HG02943 (cell line): Measurements from ENCODE around the gene GMDS.

Source experiments
- ATAC-seq: cut with Tn5 transposase; IDR thresholded peaks from one replicate; pipeline ENCODE4 v1.9.1; 2021; ENCODE audit warnings: mild to moderate bottlenecking, low read depth, moderate library complexity; ENCODE audit not compliant: unreplicated experiment

Gene GMDS

DNA sequence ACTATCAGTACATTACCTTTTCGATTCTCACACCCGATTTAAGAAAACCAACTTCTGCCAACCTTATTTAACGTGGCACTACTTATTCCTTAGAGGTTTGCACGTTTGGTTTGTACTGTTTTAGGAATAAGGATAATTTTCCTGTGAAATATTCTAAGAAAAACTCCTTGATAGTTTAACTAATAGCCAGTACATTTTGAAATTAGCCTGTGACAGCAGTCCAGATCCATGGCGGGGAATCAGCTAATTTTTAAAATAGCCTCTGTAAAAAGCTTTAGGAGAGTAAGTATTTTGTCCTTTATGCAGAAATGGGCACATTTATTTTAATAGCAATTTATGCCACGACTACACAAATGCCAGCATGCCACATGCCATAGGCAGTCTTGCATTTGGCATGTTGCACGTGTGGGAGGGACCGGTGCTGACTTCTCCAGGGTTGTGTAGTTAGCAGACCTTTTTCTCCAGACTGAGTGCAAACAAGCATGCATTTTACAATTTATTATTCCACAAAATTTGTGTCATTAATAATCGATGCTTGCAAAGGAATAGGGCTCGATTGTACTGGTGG is 629.5 kb downstream of the GMDS start:
- ATAC-seq = no peak

DNA sequence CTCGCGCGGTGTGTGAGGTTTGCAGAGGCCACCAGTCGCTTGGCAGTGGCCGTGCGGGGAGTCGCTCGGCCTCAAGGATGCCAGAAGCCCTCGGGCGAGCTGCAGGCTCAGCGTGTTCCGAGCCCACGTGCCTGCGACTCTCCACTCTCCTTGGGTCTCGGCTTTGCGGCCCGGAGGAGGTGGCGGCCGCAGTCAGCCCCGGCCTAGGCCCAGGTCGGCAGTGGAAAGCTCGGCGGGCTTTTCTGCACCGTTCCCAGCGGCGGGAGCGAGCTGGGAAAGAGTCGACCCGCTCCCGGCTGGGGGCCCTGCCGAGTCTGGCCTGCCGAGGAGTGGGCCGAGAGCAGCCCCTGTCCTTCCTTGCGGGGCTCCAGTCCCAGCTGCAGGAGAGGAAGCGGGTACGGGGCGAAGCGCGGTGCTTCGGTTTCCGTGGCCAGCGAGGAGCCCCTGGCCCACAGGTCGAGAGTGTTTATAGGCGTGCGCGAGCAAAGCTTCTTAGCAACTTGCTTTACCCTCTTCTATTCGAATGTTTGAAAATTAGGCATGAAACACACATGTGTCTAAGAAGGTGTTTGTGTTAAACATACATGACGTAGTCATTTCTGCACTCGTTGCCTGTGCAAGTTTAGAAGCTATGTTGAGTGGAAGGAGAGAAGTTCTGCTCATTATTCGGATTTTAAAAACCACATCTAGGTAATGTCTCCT is 630.1 kb downstream of the GMDS start:
- no peak for ATAC-seq

DNA sequence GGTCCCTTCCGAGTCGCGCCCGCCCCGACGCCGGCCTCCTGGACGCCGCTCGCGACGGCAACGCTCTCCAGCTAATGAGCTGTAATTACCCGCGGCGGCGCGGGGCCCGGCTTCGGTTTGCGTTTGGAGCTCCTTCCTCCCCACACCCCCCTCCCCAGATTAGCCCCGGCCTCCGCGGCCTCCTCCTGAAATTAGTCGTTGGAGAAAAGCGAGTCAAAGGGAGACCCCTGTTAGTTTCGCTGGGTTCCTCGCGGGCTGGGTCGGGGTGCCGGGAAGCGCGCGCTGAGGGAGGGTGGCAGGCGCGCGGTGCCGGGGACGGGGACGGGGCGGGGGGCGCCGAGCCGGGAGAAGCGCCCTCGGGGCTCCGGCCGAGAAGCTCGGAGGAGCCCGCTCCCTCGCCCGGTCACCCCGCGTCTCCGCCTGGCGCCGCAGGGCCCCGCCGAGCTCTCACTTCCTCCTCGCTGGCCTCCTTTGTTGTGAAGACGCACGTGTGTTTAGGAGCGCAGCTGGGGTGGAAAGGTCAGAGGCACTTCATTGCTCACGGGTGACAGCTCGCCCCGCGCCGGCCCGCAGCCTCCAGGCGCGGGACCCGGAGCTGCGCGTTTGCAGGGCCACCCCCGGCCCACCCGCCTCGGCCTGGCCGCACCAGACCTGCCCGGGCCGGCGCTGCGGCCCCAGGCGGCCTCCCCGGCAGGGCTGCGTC is 630.8 kb downstream of the GMDS start:
- no peak for ATAC-seq

DNA sequence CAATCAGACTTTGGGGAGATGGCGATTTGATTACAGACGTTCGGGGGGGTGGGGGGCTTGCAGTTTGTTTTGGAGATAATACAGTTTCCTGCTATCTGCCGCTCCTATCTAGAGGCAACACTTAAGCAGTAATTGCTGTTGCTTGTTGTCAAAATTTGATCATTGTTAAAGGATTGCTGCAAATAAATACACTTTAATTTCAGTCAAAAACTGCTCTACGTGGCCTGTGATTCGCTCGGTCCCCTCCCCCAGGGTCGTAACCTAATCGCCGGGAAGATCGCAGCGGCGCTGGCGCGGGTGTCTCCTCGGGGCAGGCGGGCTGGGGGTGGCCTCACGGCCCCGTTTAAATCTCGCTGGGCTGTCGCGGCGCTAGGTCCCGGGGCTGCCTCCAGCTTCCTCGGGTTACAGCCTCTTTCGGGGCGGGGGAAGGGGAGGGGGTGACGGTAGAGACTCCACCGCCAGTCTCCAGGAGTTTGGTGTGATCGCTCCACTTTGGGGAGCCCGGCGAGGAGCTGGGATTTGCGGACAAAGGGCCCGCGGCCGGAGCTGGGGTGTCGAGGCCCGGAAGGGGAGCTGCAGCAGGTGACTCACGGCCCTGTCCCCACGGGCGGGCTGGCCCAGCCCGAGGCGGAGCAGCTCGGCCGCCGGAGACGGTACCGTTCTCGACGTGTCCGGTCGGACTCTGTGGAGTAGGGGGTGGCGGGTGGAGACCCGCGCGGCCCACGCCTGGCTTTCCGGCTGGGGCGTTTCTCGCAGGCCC is 631.5 kb downstream of the GMDS start:
- ATAC-seq = no peak

DNA sequence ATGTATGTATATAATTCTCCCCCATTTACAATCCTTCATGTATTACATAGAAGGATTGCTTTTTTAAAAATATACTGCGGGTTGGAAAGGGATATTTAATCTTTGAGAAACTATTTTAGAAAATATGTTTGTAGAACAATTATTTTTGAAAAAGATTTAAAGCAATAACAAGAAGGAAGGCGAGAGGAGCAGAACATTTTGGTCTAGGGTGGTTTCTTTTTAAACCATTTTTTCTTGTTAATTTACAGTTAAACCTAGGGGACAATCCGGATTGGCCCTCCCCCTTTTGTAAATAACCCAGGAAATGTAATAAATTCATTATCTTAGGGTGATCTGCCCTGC is 632.1 kb downstream of the GMDS start:
- no peak for ATAC-seq

GRCh38 chr6:1612974-1613306 is 632.5 kb downstream of the GMDS start:
- ATAC-seq = no peak

DNA sequence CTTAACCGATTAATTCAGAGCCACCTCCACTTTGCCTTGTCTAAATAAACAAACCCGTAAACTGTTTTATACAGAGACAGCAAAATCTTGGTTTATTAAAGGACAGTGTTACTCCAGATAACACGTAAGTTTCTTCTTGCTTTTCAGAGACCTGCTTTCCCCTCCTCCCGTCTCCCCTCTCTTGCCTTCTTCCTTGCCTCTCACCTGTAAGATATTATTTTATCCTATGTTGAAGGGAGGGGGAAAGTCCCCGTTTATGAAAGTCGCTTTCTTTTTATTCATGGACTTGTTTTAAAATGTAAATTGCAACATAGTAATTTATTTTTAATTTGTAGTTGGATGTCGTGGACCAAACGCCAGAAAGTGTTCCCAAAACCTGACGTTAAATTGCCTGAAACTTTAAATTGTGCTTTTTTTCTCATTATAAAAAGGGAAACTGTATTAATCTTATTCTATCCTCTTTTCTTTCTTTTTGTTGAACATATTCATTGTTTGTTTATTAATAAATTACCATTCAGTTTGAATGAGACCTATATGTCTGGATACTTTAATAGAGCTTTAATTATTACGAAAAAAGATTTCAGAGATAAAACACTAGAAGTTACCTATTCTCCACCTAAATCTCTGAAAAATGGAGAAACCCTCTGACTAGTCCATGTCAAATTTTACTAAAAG is 633.0 kb downstream of the GMDS start:
- ATAC-seq = no peak

GRCh38 chr6:1611572-1612298 is 633.7 kb downstream of the GMDS start:
- no peak for ATAC-seq

GRCh38 chr6:1611322-1611571 is 634.2 kb downstream of the GMDS start:
- ATAC-seq = no peak

DNA sequence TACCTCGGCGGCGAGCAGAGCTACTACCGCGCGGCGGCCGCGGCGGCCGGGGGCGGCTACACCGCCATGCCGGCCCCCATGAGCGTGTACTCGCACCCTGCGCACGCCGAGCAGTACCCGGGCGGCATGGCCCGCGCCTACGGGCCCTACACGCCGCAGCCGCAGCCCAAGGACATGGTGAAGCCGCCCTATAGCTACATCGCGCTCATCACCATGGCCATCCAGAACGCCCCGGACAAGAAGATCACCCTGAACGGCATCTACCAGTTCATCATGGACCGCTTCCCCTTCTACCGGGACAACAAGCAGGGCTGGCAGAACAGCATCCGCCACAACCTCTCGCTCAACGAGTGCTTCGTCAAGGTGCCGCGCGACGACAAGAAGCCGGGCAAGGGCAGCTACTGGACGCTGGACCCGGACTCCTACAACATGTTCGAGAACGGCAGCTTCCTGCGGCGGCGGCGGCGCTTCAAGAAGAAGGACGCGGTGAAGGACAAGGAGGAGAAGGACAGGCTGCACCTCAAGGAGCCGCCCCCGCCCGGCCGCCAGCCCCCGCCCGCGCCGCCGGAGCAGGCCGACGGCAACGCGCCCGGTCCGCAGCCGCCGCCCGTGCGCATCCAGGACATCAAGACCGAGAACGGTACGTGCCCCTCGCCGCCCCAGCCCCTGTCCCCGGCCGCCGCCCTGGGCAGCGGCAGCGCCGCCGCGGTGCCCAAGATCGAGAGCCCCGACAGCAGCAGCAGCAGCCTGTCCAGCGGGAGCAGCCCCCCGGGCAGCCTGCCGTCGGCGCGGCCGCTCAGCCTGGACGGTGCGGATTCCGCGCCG is 634.7 kb downstream of the GMDS start:
- ATAC-seq = peak; percentile 21

GRCh38 chr6:1609648-1610496 is 635.5 kb downstream of the GMDS start, which contains the start of gene FOXC1:
Gene FOXC1, plus strand, starts transcription at chr6:1609915. Its CDS starts 531 bp downstream, at chr6:1610446.
- ATAC-seq = peak; percentile 52

- ATAC-seq = no peak
These were observed 636.3 kb downstream of the GMDS start for GRCh38 chr6:1609041-1609647.

DNA sequence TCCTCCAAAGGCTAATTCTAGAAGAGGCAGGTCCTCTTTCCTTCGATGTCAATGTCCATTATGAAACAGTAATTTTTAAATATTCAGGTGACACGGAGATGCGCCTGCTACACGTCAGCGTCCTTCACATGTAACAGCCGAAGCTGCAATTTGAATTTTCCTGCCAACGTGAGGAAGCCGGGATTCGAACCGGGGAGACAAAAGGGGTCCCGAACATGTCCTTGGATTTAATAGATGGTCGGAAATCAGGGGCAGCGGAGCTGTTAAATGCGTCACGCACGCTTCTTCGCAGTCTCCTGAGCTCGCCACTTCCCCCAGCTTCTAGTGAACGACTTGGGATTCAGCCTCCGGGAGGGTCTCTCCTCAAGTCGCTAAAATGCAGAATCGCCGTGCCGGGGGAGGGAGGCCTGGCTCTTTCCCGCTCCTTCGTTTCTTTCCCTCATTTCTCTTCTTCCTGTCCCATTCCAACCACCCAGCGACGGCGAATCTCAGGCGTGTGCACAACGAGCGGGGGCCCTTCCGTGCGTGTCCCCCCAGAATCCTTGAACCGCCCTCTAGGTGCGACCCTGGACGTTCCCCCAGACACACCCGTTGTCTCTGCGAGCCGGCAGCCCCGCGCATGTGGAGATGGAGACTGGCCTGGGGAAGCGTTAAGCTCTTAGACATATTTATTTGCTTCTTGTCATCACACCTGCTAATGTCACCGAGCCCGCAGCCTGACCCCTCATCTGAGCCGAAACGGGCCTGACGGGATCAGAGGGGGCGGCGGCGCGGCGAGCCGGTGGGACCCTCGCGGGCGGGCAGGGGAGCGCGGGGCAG is 637.0 kb downstream of the GMDS start:
- no peak for ATAC-seq

- no peak for ATAC-seq
These were observed 637.7 kb downstream of the GMDS start for GRCh38 chr6:1607516-1608221.

GRCh38 chr6:1606780-1607515 is 638.5 kb downstream of the GMDS start:
- ATAC-seq = no peak
